ENCODE measurements around the gene CALN1. TPM values are rescaled to one million over a fixed set of nuclear protein-coding genes. Genes with fewer than 3 reads are reported as not detected.

Gene CALN1
- total and polyA plus RNA-seq, 4 donors, result 0.02 to 0.91 (median 0.03) TPM

DNA sequence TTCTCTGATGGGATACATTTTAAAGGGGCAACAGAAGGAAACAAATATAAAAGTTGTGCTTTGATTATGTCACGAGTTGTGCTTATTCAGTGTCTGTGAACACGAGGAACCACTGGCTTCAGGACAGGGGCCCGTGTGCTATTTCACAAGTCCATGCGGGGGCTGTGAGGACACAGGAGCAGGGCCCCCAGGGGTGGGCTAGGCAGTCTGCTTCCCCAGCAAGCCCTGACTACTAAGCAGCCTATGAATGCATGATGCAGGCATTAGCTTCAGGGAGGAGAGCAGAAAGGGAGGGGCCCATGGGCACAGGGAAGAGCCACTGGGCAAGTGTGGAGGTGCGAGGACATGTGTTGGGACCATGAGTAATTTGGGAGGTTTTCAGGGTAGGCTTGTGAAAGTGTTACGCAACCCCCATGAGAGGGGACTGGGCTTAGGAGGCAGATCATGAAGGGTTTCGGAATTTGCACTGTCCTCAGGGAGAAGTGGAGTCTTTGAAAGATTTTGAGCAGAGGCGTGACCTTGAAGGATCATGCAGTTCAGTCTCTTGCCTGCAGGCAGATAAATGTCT, 424.9 kb downstream of the CALN1 start:
- Histone ChIP-seq H3K9me3 (ENCODE audit: control insufficient read depth in 4 of 4, insufficient read depth in 3 of 4, low read length in 3 of 4) (peaks cover 0 to 5% (median 0%) of the 10 kb centered on the region in 4 donors), H3K4me3 (no peak overlapping the region), H3K27ac (ENCODE audit: low read depth in 1 of 2, low read length in 1 of 2) (no peak overlapping the region), H3K36me3 (ENCODE audit: control insufficient read depth in 4 of 4, insufficient read depth in 4 of 4, low read length in 4 of 4) (no peaks in the 10 kb centered on the region), H3K9ac (ENCODE audit: insufficient read depth in 1 of 2, low read length in 2 of 2) (no peak overlapping the region), H3K27me3 (ENCODE audit: control insufficient read depth in 3 of 3, insufficient read depth in 3 of 3, low read length in 2 of 3) (no peaks in the 10 kb centered on the region), H3K4me1 (ENCODE audit: control insufficient read depth in 5 of 5, insufficient read depth in 5 of 5, low read length in 5 of 5) (peaks cover 0 to 6% (median 0%) of the 10 kb centered on the region in 5 donors)
- no peak for ATAC-seq (ENCODE audit: insufficient read depth, low FRiP score)
- TF ChIP-seq, protein P1, sequence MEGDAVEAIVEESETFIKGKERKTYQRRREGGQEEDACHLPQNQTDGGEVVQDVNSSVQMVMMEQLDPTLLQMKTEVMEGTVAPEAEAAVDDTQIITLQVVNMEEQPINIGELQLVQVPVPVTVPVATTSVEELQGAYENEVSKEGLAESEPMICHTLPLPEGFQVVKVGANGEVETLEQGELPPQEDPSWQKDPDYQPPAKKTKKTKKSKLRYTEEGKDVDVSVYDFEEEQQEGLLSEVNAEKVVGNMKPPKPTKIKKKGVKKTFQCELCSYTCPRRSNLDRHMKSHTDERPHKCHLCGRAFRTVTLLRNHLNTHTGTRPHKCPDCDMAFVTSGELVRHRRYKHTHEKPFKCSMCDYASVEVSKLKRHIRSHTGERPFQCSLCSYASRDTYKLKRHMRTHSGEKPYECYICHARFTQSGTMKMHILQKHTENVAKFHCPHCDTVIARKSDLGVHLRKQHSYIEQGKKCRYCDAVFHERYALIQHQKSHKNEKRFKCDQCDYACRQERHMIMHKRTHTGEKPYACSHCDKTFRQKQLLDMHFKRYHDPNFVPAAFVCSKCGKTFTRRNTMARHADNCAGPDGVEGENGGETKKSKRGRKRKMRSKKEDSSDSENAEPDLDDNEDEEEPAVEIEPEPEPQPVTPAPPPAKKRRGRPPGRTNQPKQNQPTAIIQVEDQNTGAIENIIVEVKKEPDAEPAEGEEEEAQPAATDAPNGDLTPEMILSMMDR (IDR thresholded peaks at IDR 0.05; ENCODE audit: control extremely low read depth, extremely low read depth), result no peak
- DNase-seq, result no peak
- 64 to 79% methylated on average over 8 of the region's 8 CpGs for WGBS, 2 donors

DNA sequence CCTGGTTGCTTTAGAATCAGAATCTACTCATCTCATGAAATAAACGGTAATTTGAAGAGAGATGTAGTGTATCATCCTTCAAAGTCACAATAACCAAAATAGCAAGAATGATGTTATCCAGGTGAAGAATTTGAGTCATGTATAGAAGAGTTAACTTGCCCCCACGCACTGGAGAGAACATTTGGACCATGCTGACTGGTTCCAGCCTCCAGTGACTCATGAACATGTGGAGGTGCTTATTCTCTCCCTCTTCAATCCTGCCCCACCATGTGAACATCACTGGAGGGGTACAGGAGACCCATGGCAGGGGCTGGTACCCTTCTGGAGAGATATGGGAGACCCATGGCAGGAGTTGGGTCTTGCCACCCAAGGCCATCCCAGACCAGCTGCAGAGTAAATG, 427.8 kb downstream of the CALN1 start:
- no peaks in the 10 kb centered on the region for H3K36me3 ChIP-seq (ENCODE audit: control insufficient read depth in 4 of 4, insufficient read depth in 4 of 4, low read length in 4 of 4)
- H3K27me3 ChIP-seq (ENCODE audit: control insufficient read depth in 3 of 3, insufficient read depth in 3 of 3, low read length in 2 of 3), result no peaks in the 10 kb centered on the region
- peaks cover 0 to 4% (median 0%) of the 10 kb centered on the region in 5 donors for H3K4me1 ChIP-seq (ENCODE audit: control insufficient read depth in 5 of 5, insufficient read depth in 5 of 5, low read length in 5 of 5)
- WGBS, 2 donors, result 86 to 88% methylated on average over 2 of the region's 2 CpGs
- H3K4me3 ChIP-seq, result no peak overlapping the region
- H3K9ac ChIP-seq (ENCODE audit: insufficient read depth in 1 of 2, low read length in 2 of 2), result no peak overlapping the region
- no peak for ATAC-seq (ENCODE audit: insufficient read depth, low FRiP score)
- no peak for DNase-seq
- TF ChIP-seq, protein P1 (IDR thresholded peaks at IDR 0.05; ENCODE audit: control extremely low read depth, extremely low read depth), result no peak
- H3K27ac ChIP-seq (ENCODE audit: low read depth in 1 of 2, low read length in 1 of 2), result no peak overlapping the region
- H3K9me3 ChIP-seq (ENCODE audit: control insufficient read depth in 4 of 4, insufficient read depth in 3 of 4, low read length in 3 of 4), result peaks cover 0 to 5% (median 0%) of the 10 kb centered on the region in 4 donors

DNA sequence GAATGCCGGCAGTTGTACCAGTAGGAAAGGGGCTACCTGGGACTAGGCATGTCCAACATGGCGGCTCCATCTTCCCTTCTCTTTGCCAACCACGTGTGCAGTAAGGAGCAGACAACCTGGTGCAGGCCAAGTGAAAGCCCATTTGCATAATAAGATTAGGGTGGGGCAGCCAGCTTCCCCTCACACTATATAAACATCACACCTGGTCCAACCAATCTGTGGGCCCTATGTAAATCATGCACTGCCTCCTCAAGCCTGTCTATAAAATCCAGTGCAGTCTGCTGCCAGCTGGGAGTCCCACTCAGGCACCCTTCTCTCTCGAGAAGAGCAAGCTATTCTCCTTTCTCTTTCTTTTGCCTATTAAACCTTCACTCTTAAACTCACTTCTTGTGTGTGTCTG, 429.3 kb downstream of the CALN1 start:
- ATAC-seq (ENCODE audit: insufficient read depth, low FRiP score) (no peak), DNase-seq (no peak)
- TF ChIP-seq, protein P1 (IDR thresholded peaks at IDR 0.05; ENCODE audit: control extremely low read depth, extremely low read depth), result no peak
- Histone ChIP-seq H3K4me3 (no peak overlapping the region), H3K9ac (ENCODE audit: insufficient read depth in 1 of 2, low read length in 2 of 2) (no peak overlapping the region), H3K27me3 (ENCODE audit: control insufficient read depth in 3 of 3, insufficient read depth in 3 of 3, low read length in 2 of 3) (no peaks in the 10 kb centered on the region), H3K36me3 (ENCODE audit: control insufficient read depth in 4 of 4, insufficient read depth in 4 of 4, low read length in 4 of 4) (no peaks in the 10 kb centered on the region), H3K4me1 (ENCODE audit: control insufficient read depth in 5 of 5, insufficient read depth in 5 of 5, low read length in 5 of 5) (no peaks in the 10 kb centered on the region), H3K9me3 (ENCODE audit: control insufficient read depth in 4 of 4, insufficient read depth in 3 of 4, low read length in 3 of 4) (peaks cover 0 to 1% (median 0%) of the 10 kb centered on the region in 4 donors), H3K27ac (ENCODE audit: low read depth in 1 of 2, low read length in 1 of 2) (no peak overlapping the region)
- WGBS, 2 donors, result 61 to 70% methylated on average over 4 of the region's 4 CpGs

DNA sequence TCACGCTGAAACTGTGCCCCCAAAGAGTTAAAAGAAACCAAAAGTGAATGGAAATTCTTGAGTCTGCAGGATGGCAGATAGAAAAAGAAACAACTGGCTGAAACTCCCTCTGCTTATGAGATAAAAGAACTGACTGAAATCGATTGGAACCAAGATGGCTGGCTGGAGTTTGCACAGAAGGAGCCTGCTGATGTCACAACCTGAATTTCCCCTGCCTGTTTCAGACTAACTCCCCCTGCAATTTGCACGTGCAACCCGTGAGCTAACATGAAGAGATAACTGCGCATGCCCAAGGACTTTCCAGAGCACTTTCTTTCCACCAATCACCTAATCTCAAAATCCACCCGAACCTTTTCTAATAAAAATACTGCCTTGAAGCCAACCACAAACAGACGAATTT, 435.5 kb downstream of the CALN1 start:
- Histone ChIP-seq H3K27ac (ENCODE audit: low read depth in 1 of 2, low read length in 1 of 2) (no peak overlapping the region), H3K9me3 (ENCODE audit: control insufficient read depth in 4 of 4, insufficient read depth in 3 of 4, low read length in 3 of 4) (peaks cover 0 to 4% (median 0%) of the 10 kb centered on the region in 4 donors), H3K9ac (ENCODE audit: insufficient read depth in 1 of 2, low read length in 2 of 2) (no peak overlapping the region), H3K4me3 (no peak overlapping the region), H3K36me3 (ENCODE audit: control insufficient read depth in 4 of 4, insufficient read depth in 4 of 4, low read length in 4 of 4) (no peaks in the 10 kb centered on the region), H3K27me3 (ENCODE audit: control insufficient read depth in 3 of 3, insufficient read depth in 3 of 3, low read length in 2 of 3) (no peaks in the 10 kb centered on the region), H3K4me1 (ENCODE audit: control insufficient read depth in 5 of 5, insufficient read depth in 5 of 5, low read length in 5 of 5) (no peaks in the 10 kb centered on the region)
- WGBS, 2 donors, result 70 to 84% methylated on average over 7 of the region's 7 CpGs
- TF ChIP-seq, protein P1 (IDR thresholded peaks at IDR 0.05; ENCODE audit: control extremely low read depth, extremely low read depth), result no peak
- no peak for DNase-seq
- ATAC-seq (ENCODE audit: insufficient read depth, low FRiP score), result no peak
